ENCODE measurements around the gene RNU7-1.

Gene RNU7-1

DNA sequence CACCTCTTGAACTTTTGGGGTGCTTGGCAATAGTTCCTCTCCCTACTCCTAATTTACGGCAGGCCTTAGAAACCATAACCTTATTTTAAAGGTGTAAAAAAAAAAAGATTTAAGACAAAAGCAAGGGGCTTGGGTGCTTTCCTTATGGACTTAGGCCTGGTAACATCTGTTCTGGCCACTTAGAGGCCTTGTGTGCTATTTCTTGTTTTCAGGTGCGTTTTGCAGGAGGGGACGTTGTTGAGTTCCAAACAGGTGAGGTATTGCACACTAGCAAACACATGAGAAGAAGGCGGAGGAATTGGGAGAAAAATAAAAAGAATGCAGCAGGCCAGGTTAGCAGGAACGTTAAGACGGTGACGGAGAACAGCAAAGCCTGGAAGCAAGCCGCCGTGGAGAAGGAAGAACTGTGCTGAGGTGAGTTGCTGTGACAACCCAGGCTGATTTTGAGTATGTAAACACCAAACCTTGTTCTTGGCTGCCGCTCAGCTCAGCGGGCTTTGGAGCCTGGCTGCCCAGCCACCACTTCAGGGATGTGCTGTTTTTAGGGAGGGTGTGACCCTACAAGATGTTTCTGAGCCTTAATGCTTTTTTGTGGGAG is 44.4 kb downstream of the RNU7-1 start:
- DNase-seq = peak in 5 of 56 donors; percentile 3 to 9 (median 8)

Data from amygdala (tissue), 56 donors.